Fibroblast of upper back skin (primary cell): ENCODE measurements around the gene MYO16.
A peak's percentile ranks its signal among the peaks of the same experiment; 100 is the strongest.

Source experiments
- DNase-seq: peaks from one replicate; pipeline ENCODE4 v3.0.0-alpha.2; 2013

MYO16 gene

DNA sequence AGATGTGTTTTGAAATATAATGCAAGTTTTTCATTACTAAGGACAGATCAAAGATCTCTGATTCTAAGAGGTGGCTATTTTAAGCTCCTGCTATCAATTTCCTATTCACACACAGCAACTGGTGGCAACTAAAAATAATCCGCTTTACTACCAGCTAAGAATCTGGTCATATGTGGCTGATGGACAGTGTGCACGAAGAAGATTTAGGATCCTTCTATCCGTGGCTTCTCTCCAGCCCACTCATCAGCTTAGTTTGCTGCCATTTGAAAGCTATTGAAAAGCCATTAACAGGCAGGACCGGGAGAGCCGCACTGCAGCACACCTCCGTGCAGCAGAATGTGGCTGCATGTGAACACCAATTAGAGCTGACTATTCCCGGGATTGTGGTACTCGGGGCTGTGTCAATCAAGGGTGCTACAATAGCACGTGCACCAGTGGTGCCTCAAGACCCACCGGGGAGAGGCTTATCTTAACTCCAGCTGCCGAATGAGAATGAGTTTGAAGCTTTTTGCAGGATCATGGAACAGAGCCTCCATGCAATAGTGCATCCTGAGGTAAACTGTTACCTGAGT lies at the start of gene MYO16:
TSS of gene MYO16 (plus strand) at position 431 of the 572 bp plus-strand sequence. CDS start 234 bp downstream, outside the sequence.
- no peak for DNase-seq

DNA sequence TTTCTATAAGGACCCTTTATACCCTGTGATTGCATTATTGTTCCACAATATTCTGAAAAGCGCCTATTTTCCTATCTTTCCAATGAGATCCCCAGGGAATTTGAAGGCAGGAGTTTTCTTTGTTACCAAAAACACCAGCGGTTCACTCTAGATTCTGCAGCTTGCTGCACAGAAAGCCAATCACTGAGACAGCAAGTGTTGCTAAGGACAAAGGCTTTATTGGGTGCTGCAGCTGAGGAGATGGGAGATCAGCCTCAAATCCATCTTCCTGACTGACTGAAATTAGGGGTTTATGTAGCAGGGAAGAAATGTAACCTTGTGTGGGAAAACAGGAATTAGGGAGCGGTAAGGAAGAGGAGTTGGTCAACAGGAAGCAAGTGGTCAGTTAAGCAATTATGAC lies 42.6 kb upstream of the MYO16 start:
- no peak for DNase-seq

DNA sequence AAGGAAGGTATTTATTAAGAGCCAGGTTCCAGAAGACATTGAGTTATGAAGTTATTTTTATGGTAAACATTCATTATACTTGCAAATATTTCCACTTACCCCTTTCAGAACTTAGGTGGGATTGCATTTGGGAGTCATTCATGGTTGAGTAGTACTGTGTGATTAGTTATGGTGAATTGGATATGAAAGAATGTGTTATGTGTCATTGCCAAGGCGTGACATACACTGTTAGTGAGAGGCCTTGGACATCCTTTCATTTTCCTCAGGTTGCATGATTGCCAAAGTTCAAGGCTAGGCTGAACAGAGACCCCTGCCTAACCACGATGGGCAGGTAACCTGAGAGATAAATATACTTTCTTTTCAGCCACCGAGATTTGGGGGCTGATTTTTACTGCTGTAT lies 40.9 kb upstream of the MYO16 start:
- no peak for DNase-seq

DNA sequence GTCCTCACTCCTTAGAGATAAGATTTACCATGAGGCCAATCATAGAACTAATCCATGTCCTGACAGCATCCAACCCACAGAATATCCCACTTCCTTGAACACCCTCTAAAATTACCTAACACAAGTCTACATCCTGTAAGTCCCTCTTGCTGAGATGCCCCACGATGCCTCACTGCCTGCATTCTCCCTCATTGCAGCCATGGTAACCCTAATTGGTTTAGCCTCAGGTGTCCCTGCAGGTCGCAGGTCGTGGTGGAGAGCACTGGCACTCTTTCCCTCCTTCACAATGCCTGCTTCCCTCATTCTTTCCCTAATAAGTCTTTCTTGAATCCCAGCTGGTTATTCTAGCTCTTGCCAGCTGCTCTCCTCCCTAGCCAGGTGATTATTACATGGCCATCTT lies 35.3 kb upstream of the MYO16 start:
- no peak for DNase-seq

DNA sequence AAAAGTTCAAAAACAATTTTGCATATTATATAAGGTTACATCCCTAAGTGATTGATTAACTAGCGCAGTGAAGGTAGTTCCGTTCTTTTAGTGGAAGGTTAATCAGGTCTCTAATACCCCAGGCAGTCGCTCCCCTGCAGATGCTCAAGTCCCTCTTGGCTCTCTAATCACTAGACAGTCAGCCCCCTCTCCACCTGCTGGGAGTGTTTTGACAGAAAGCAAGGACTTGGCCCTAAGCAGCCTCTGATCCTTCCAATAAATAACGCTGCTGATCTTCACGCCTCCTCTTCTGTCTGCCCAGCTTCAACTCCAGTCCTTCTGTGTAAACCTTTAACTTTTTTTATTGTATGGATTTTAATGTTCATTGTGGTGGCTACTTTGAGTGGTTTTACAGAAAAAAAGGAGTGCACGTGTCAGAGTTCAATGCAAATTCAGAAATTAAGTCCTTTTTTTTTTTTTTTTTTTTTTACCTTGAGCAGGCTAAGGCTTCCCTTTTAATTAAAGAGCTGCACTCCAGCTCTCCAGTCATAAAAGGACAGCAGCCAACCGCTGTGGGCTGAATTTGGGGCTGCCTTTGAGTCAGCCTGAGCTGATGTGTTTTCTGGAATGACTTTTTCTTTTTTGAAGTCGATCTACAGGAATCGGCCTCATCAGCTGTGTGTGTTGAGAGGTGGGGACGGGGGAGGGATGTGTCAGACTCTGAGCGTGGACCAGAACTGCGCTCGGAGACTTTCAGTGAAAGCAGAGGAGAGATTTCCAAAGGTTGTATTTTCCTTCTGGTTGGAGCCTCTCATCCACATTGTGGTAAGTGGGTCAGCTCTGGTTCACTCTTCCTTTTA lies 33.8 kb upstream of the MYO16 start:
- no peak for DNase-seq

DNA sequence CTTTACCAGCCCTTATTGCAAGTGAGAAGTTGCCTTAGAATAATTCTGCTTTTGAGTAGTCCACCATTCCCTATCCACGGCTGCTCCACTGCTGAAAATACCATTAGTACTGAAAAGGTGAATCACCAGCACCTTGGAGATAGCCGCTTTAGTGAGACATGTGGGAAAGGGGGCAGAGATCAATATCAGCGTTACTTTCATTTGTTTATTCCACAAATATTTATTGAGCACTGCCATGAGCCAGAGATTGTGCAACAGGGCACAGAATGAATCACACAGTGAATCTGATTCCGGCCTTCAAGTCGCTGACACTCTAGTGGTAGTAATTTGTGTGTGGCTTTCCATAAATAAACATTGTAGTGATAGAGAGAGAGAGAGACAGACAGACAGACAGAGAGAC lies 31.5 kb upstream of the MYO16 start:
- DNase-seq, result no peak

DNA sequence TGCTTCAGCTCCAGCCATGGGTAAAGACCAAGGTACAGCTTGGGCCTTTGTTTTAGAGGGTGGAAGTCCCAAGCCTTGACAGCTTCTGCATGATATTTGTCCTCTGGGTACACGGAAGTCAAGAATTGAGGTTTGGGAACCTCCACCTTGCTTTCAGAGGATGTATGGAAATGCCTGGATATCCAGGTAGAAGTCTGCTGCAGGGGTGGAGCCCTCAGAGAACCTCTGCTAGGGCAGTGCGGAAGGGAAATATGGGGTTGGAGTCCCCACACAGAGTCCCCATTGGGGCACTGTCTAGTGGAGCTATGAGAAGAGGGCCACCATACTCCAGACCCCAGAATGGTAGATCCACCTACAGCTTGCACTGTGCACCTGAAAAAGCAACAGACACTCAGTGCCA lies 23.0 kb upstream of the MYO16 start:
- no peak for DNase-seq

DNA sequence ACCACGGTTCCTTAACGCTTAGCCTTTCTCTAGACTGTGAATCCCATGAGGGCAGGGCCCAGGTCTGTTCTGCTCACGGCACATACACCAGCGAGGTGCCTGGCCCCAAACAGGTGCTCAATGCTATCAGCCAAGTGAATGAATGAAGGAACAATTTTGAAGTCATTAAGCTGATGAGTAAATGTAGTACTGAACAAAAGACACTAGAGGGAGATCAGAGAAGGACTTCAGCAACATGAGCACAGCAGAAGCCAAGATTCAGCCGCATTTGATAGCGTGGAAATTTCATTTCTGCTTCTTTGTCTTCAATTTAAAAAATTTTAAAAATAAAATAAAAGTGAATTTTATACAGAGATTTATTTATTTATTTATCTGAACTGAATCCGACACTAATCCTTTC lies 20.1 kb upstream of the MYO16 start:
- DNase-seq, result peak; percentile 5

DNA sequence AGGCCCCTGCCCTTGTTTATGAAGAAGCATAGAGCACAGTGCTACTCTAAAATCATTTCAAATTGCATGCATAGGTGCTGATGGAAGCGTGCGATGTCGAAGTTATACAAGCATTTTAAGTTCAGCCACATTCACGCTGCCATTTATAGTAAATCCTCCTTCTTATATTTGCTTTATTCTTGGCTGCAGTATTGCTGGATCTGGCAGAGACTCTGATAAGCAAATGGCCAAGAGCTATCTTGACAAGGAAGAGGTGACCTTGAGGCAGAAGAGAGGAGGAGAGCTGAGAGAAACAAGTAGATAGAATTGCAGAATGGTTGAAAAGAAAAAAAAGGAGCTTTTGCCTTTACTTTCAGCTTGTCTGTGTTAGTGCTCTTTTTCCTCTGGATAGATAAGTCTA lies 18.9 kb upstream of the MYO16 start:
- DNase-seq, result no peak

DNA sequence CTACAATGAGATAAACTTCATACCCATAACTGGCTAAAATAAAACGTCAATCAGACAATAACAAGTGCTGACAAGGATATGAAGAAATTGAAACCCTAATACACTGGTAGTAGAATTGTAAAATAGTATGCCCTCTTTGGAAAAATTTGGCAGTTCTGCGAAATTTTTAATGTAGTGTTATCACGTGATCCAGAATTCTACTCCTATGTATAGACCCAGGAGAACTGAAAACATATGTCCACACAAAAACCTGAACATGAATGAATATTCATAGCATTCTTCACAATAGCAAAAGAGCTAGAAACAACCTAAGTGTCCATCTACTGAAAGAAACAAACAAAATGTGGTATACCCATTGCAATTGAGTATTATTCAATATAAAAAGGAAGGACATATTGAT lies 14.2 kb upstream of the MYO16 start:
- no peak for DNase-seq

DNA sequence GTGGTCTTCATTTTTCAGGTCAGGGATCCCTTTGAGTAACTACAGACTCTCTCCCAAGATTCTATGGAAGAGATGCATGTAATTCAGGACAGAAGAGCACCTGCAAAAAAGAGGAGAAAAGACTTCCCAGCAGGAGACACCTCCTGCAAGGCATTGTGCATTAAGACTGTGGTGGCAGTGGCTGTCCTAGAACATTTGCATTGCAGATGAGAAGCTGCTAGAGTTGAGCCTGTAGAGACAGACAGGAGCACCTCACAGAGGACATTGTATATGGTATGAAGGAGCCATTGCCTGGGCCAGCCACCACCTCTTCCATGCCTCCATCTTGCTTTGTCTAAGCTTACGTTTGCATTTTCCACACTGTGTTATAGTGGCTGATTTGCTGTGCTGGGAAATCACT lies 11.2 kb upstream of the MYO16 start:
- DNase-seq, result no peak

DNA sequence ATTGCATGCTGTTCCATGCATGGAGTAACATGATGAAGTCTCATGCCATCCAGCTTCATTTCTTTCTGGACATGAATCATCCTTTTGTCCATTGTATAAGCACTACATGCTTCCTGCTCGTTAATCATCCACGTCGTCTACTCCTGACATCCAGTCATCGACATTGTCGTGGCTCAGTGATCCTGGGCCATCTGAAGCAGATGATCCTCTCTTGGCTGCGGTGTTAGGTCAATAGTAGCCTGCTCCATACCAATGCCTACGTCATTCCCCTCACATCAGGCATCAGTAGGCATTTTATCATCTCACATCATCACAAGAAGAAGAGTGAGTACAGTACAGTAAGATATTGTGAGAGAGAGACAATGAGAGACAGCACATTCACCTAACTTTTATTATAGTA lies 7.9 kb upstream of the MYO16 start:
- no peak for DNase-seq

DNA sequence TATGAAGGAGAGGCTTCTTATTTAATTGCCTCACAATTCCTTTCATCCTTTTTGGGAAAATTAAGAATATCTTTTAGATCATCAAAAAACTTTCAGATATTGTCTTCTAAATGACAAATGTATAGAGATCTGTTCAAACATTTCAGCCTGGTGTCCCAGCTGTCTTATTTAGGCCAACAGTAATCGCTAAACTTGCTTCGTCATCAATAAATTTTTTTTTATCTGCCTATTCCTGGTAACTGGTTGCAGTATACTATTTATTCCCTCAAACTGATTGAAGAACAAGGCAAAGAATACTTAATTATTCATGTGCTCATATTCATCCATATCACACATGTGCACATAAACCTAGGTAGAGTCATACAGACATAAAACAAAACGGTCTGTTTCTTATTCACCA lies 5.3 kb upstream of the MYO16 start:
- no peak for DNase-seq

DNA sequence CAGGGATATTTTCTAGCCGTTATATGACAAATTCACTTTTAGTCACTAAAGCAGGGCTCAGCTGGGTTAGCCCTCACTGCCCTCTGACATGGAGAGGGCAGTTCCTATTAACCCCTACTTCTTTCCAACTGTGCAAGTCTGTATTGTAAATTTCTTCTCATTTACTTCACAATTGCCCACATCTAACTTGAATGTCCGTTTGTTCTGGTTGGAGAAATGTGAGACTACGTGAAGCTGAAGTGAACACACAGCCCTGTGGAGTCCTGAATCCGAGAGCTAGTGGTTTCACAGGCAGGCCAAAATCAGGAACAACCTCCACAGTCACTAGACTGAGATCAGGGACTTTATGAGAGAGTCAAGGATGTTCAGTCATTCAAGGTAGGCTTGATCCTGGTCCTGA lies 4.4 kb upstream of the MYO16 start:
- no peak for DNase-seq

DNA sequence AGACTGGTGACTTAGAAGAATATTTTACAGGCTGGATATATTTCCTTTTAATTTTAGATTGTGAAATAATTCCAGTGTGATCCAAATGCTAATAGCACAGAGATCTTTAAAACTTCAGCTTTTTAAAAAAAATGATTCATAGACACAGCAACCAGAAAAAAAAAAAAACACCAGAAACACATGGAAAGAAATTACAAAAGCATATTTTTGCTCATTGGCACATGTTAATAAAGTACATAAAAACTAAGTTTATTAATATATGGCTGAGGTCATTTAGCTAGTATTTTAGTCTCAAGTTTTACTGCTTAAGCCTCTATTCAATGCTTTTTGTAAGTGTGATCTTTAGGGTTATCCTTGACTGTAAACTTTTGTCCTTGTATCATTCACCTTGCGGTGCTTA lies 577 bp downstream of the MYO16 start:
- DNase-seq, result no peak

DNA sequence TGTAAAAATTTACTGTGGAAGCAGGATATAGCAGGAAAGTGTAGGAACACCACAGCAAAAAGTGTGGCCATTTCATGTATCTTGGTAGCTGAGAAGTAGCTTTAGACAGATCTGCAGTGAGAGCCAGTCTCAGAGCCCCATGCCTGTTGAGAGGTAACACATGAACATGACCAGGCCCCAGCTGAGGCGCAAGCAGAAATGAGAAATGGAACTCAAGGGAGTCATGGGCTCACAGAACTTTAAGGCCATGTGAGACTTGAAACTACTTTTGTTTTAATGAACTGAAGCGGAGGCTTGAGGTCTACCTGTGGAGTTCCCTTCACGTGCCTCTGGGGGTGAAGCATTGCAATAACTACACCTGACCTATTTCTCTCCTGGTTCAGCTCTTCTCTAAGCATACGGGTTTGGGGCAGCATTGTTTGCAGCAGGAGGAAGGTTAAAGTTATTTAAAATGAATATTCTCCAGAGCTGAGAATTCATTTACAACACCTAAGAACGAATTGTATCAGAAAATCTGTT lies 3.3 kb downstream of the MYO16 start:
- DNase-seq, result no peak

DNA sequence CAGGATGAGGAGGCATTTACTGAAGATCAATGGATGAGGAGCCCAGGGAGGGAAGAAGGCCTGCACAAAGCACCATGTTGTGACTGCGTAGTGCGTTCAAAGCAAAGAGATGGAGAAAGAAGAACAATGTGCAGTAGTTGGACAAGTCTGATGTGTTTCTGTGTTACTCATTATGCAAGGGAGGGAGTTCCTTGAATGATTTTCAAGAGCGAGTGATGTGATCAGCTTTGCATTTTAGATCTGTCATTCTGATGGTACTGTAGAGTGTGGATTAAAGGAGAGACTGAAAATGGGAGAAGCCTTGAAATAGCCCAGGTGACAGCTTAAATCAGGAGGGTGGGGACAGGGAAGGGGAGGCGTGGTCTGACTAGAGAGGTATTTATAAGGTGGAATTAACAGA lies 9.5 kb downstream of the MYO16 start:
- DNase-seq, result no peak

DNA sequence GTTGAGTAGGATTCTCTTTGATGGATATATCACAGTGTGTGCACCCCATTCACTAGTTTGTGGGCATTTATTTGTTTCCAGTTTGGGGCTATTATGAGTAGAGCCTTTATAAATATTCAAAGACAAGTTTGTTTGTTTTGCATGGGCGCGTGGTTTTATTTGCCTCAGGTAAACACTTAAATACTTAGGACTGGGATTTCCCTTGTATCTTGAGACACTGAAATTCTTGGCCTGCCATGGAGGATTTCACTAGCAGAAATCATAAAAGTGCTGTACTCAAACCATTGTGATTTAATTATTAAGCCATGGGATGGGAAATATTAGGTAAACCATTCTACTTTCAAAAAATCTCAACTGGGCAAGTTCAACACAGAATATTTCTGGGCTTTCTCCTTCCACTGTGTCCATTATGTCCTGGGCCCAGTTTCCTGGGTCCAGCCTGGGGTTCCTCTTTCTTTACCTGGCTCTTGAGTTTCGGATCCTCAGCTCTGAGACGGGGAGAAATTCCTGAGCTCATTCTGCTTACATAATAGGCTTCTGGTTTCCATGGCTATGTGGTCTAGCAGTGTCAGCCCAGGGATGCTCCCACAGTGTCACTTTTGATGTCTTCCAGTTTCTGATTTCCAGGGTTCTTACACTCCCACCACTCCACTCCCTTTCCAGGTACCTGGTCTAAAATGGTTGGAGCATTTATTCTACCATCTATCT lies 14.4 kb downstream of the MYO16 start:
- DNase-seq, result no peak

DNA sequence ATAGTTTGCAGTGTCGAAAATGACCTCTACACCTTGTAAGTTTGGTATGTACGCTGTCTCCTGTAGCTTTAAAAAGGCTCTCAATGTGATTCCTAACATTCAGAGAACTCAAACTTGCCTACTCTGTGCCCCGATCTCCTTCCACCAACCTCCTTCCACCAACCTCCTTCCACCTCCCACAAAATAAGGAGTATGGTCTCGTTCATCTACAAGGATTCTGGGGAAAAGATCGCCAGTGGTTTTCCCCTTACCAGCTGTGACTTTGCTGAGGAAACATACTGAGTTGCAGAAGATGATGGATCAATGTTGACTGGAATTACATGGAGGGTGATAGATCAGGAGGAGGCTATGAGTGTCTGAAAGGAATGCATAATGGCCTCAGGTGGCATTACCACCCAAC lies 16.0 kb downstream of the MYO16 start:
- no peak for DNase-seq

DNA sequence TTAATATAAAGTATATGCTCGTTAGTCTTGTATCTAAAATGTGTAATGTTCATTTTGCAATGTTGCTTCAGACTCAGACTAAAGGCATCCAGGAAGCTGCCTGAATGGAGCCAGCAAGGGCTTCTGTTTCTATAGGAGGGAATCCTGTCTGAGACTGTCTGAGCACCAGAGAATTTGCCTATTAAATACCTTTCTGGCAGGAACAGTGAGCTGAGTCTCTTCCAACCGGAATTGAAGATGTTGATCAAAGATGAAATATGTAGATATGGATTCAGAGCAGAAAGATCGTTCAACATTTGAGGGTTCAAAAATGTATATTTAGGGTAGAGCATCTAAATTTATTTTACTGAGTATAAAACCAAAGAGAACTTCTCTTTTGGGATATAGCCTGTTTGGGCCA lies 20.9 kb downstream of the MYO16 start:
- DNase-seq, result no peak

DNA sequence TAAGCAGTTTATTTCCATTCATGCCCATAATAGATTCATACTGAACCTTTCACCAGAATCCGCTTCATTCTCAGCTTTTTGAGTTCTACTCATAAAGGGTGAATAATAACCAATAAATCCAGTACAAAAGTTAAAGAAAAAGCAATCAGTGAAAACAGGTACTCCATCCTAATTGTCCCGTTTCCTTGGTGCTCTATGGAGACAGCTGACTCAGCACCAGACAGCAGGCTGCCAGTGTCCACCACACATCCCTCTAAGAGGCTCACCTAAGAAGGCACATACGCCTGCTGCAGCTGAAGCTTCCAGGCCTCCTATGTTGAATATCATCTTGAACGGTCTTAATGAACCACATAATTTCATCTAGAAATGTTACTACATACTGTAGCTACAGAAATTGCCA lies 27.3 kb downstream of the MYO16 start:
- no peak for DNase-seq

DNA sequence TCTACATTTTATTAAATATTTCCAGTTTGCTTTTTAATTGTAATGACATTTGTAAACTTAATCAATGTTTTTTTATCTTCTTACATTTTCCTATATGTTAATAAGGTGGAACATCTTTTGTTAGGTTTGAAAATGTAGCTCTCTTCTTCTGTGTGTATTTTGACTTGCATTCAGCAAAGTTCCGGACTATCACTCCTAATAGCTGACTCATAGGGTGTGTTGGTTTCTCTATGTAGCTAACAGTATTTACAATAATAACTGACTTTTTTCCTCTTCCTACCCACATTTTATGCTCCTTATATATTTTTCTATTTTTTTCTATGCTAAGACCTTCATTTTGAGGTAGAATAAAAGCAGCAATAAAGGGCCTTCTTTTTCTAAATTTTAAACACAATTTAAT lies 28.1 kb downstream of the MYO16 start:
- DNase-seq, result no peak

DNA sequence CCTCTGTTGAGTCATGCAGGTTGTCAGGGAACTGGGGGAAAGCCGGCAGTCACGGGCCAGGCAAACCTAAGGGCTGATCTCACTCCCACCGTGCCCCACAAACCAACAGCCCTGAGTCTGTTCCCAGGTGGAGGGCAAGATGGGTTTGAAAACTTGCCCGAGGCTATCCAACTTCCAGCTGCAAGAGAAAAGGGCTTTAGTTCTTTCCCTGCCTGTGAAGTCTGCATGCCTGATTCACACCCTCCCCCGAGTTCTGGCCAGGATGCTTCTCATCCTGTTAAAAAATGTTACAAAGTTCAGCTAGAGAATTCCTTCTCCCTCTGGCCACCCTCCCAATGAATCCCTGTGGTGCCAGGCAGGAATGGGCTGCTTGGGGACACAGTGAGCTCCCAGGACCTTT lies 33.1 kb downstream of the MYO16 start:
- DNase-seq, result no peak

DNA sequence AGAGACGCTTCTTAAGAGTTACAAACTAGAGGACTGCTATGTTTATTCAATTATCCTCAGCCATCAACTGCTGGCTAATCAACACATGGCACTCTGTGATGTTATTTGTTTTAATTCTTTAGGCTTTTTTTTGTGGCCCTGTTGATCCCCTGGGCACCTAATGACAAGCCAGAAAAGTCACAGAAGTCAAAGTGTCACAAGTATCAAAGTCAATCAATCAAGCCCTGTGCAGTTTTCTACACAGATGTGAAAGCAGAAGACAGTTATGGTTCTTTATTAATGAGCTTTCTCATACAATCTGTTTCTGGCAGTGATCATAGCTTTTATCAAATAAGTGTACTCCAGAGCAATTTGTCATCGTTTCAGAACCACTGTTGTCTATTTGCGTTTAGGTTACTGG lies 34.3 kb downstream of the MYO16 start:
- no peak for DNase-seq
